ENCODE data around the gene DNAJB8.
A peak's percentile ranks its signal among the peaks of the same experiment; 100 is the strongest.

Gene DNAJB8

DNA sequence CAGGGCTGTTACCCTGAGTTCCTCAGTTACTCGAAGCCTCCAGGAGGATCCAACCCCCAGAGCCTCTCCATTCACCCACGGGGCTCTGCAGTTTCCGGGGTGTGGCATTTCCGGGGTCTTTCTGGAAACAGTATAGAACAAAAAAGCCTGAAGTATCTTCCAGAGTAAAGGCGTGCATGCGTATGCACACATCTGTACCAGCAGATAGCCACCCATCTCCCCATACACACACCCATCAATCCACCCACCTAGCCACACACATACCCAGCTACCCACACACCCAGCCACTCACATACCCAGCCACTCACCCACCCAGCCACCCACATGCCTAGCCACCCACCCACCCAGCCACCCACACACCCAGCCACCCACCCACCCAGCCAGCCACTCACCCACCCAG lies 2.9 kb upstream of the DNAJB8 start:
- no peak overlapping the region for H3K4me3 ChIP-seq (replicated peaks in 1 of 2; ENCODE audit: low read depth in 2 of 2, low read length in 2 of 2)
- no peak for DNase-seq (ENCODE audit: low read depth in 2 of 2)
- TF ChIP-seq, protein P1, sequence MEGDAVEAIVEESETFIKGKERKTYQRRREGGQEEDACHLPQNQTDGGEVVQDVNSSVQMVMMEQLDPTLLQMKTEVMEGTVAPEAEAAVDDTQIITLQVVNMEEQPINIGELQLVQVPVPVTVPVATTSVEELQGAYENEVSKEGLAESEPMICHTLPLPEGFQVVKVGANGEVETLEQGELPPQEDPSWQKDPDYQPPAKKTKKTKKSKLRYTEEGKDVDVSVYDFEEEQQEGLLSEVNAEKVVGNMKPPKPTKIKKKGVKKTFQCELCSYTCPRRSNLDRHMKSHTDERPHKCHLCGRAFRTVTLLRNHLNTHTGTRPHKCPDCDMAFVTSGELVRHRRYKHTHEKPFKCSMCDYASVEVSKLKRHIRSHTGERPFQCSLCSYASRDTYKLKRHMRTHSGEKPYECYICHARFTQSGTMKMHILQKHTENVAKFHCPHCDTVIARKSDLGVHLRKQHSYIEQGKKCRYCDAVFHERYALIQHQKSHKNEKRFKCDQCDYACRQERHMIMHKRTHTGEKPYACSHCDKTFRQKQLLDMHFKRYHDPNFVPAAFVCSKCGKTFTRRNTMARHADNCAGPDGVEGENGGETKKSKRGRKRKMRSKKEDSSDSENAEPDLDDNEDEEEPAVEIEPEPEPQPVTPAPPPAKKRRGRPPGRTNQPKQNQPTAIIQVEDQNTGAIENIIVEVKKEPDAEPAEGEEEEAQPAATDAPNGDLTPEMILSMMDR (IDR thresholded peaks at IDR 0.05; ENCODE audit: low read depth, low read length) = no peak

DNA sequence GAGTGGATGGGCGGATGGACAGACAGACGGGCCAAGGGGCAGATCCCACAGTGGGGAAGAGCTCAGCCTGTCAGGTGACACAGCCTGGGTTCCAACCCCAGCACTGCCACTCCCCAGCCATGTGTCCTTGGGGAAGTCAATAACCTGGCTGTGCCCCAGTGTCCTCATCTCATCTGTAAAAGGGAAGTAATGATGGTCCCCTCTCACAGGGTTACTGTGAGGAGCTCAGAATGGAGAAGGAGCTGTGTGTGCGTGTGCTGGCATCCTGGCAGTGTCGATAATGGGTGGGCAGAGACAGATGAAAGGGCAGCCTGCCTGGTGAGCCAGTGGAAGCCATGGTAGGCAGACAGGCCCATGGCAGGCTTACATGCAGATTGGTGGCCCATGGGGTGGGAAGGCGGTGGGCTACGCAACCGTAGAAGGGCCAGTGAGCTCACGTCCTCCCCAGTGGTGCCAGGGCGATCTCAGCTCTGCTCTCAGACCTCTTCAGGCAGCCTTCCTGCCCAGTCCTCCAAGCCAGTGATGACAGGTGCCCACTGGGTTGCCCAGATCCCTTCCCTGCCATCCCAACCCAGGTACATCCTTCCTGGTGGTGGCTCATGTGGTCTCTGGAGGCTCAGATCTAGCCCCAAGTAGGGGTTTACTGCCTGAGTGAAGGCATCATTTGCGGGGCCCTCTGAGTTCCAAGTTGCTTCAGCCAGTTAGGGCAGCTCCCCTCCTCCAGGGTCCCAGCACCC lies 2.3 kb upstream of the DNAJB8 start:
- TF ChIP-seq, protein P1 (IDR thresholded peaks at IDR 0.05; ENCODE audit: low read depth, low read length) = no peak
- no peak overlapping the region for H3K4me3 ChIP-seq (replicated peaks in 1 of 2; ENCODE audit: low read depth in 2 of 2, low read length in 2 of 2)
- no peak for DNase-seq (ENCODE audit: low read depth in 2 of 2)

DNA sequence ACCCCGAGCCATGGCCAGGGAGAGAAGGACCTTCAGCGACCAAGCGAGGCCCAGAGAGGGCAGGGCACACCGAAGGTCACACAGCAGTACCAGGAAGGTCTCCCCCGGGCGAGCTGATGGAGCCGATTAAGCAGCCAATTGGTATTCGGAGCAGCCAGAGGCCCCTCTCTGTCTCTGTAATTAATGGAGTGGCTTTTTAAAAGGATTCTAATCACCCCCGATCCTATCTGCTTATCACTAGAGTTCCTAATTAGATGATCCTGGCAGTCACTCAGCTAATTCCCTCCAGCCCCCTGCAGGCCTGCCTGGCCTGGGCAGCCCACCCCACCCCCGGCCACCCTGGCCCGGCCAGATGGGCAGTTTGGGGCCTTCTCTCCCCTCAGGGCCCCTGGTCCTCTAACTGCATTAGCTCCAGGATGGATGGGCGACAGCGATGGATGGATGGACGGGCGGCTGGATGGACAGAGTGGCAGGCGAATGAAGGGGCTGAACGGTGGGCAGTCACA lies 1.6 kb upstream of the DNAJB8 start:
- TF ChIP-seq, protein P1 (IDR thresholded peaks at IDR 0.05; ENCODE audit: low read depth, low read length) = no peak
- no peak overlapping the region for H3K4me3 ChIP-seq (replicated peaks in 1 of 2; ENCODE audit: low read depth in 2 of 2, low read length in 2 of 2)
- DNase-seq (ENCODE audit: low read depth in 2 of 2) = no peak

DNA sequence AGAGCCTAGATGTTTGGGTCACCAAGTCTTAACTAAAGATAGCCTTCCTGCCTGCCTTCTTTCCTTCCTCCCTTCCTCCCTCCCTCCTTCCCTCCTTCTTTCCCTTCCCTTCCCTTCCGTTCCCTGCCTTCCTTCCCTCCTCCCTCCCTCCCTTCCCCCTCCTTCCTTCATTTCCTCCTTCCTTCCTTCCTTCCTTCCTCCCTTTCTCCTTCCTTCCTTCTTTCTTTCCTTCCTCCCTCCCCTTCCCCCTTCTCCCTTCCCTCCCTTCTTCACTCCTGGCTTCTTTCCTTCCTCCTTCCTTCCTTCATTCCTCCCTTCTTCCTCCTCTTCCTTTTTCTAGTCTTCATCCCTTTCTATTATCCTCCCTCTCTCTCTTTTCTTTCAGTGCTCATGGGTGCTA lies 2.0 kb downstream of the DNAJB8 start:
- TF ChIP-seq, protein P1 (IDR thresholded peaks at IDR 0.05; ENCODE audit: low read depth, low read length) = no peak
- DNase-seq (ENCODE audit: low read depth in 2 of 2) = no peak
- no peak overlapping the region for H3K4me3 ChIP-seq (replicated peaks in 1 of 2; ENCODE audit: low read depth in 2 of 2, low read length in 2 of 2)

DNA sequence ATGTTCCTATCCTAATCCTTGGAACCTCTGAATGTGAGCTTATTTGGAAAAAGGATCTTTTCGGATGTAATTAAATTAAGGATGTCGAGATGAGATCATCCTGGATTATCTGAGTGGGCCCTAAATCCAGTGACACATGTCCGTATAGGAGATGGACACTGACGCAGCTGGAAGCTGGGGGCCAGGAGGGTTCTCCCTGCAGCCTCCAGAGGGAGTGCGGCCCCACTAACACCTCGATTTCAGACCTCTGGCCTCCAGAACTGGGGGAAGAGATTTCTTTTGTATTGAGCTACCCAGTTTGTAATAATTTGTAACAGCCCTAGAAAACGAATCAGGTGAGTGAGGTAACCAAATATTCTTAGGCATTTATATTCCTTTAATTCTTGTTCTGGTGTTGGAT lies 2.5 kb downstream of the DNAJB8 start:
- H3K4me3 ChIP-seq (replicated peaks in 1 of 2; ENCODE audit: low read depth in 2 of 2, low read length in 2 of 2) = no peak overlapping the region
- no peak for DNase-seq (ENCODE audit: low read depth in 2 of 2)
- TF ChIP-seq, protein P1 (IDR thresholded peaks at IDR 0.05; ENCODE audit: low read depth, low read length) = peak; percentile 17

DNA sequence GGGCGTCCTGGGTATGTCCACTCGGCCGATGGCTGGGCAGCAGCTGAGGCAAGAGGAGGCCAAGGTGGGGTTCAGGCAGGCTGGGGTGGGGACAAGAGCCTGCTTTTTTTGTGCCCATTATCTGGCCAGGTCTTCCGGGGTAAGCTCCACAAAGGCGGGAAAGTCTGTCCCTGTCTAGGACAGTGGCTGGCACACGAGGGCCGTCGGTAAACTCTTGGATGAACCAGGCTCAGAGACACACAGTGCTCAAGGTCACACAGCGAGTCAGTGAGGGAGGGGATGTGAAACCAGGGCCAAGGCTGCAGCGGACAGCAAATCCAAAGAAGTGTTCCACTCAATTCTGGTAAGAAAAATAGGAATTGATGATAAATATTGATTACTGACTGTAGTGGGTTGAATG lies 2.9 kb downstream of the DNAJB8 start:
- TF ChIP-seq, protein P1 (IDR thresholded peaks at IDR 0.05; ENCODE audit: low read depth, low read length) = no peak
- no peak for DNase-seq (ENCODE audit: low read depth in 2 of 2)
- H3K4me3 ChIP-seq (replicated peaks in 1 of 2; ENCODE audit: low read depth in 2 of 2, low read length in 2 of 2) = no peak overlapping the region
